Suprapubic skin (tissue), 4 donors: ENCODE results near the gene EYS. TPM values are rescaled to one million over a fixed set of nuclear protein-coding genes. Genes with fewer than 3 reads are reported as not detected.
"Not testable (repeated sequence)": the region's sequence is repeated elsewhere in the genome, so short reads cannot be mapped to it uniquely, and the experiment has no call there.

Source experiments
- DNase-seq, 2 donors: peaks; one replicate each; pipeline ENCODE4 v3.0.0-alpha.2; 2019; ENCODE audit warnings: low spot score in 2 of 2
- H3K27ac ChIP-seq: fragments of 200-600 bp; sonication (generic); one replicate; pipeline ENCODE4 v1.5.1; 2019
- H3K27me3 ChIP-seq: fragments of 200-600 bp; sonication (generic); one replicate; pipeline ENCODE4 v1.5.1; 2019
- H3K36me3 ChIP-seq: fragments of 200-600 bp; sonication (generic); one replicate; pipeline ENCODE4 v1.5.1; 2019
- H3K4me1 ChIP-seq: fragments of 200-600 bp; sonication (generic); one replicate; pipeline ENCODE4 v1.5.1; 2019
- H3K4me3 ChIP-seq: fragments of 200-600 bp; sonication (generic); one replicate; pipeline ENCODE4 v1.5.1; 2019; ENCODE audit warnings: mild to moderate bottlenecking
- H3K9me3 ChIP-seq: fragments of 200-600 bp; sonication (generic); one replicate; pipeline ENCODE4 v1.5.1; 2019
- EP300 ChIP-seq: sonication (generic); formaldehyde crosslinking; IDR thresholded peaks from one replicate; pipeline ENCODE4 v1.6.1; 2017; ENCODE audit warnings: antibody characterized with exemption
- POLR2A ChIP-seq, 2 donors: fragments of 450-650 bp; IDR thresholded peaks; one replicate each; pipeline ENCODE4 v1.6.1; 2017; ENCODE audit warnings: antibody characterized with exemption in 2 of 2, mild to moderate bottlenecking in 2 of 2, moderate library complexity in 2 of 2
- POLR2AphosphoS5 ChIP-seq, 3 donors: sonication (generic); formaldehyde crosslinking; IDR thresholded peaks; one replicate each; pipeline ENCODE4 v1.6.1; 2017; ENCODE audit warnings: antibody characterized with exemption in 3 of 3
- WGBS: methylation state at CpG from one replicate; pipeline ENCODE4 v1.1.5; 2018; 5-methylcytosine and 5-hydroxymethylcytosine counted together
- total RNA-seq, 4 donors: library from RNA; depleted of rRNA; stranded (reverse); fragments of >200 nt; gene quantifications; one replicate each; pipeline ENCODE4 v1.1.0, GENCODE V29; 2016
- TF ChIP-seq, protein P1 (sequence below), 2 donors: fragments of 200-600 bp in 1 of 2; fragments of 450-650 bp in 1 of 2; sonication (generic) in 1 of 2; IDR thresholded peaks; one replicate each; pipeline ENCODE4 v1.5.1; 2016 to 2019; ENCODE audit warnings: antibody characterized with exemption in 2 of 2, mild to moderate bottlenecking in 1 of 2, moderate library complexity in 1 of 2

Gene EYS
- total RNA-seq, 4 donors from 2014 or later, result not detected

DNA sequence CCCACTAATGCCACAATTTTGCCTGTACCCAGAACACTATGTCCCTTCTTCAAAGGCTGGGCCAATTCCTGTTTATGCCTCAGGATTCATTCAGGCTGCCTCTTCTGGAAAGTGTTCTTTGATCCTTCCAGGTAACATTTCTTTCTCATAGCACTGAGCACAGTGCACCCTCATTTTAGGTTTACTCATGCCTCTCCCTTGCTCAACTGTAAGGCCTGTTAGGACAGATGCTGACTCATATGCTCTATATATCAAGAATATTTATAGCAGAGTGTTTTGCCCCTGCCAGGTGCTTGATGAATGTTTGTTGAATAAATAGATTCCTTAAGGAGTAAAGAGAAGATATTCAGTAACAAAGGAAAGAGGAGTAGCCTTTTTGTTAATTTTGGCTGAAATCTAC, 1807.5 kb downstream of the EYS start:
- Histone ChIP-seq H3K4me3 (no peak overlapping the region), H3K9me3 (no peaks in the 10 kb centered on the region), H3K4me1 (peaks cover 5% of the 10 kb centered on the region), H3K27me3 (no peaks in the 10 kb centered on the region), H3K36me3 (no peaks in the 10 kb centered on the region), H3K27ac (peak overlapping the region; percentile 59)
- no peak for DNase-seq
- no peak for TF ChIP-seq POLR2AphosphoS5 (IDR thresholded peaks at IDR 0.05)
- TF ChIP-seq, protein P1, sequence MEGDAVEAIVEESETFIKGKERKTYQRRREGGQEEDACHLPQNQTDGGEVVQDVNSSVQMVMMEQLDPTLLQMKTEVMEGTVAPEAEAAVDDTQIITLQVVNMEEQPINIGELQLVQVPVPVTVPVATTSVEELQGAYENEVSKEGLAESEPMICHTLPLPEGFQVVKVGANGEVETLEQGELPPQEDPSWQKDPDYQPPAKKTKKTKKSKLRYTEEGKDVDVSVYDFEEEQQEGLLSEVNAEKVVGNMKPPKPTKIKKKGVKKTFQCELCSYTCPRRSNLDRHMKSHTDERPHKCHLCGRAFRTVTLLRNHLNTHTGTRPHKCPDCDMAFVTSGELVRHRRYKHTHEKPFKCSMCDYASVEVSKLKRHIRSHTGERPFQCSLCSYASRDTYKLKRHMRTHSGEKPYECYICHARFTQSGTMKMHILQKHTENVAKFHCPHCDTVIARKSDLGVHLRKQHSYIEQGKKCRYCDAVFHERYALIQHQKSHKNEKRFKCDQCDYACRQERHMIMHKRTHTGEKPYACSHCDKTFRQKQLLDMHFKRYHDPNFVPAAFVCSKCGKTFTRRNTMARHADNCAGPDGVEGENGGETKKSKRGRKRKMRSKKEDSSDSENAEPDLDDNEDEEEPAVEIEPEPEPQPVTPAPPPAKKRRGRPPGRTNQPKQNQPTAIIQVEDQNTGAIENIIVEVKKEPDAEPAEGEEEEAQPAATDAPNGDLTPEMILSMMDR (IDR thresholded peaks at IDR 0.05), result no peak
- TF ChIP-seq POLR2A (IDR thresholded peaks at IDR 0.05), result no peak
- TF ChIP-seq EP300, result no peak

DNA sequence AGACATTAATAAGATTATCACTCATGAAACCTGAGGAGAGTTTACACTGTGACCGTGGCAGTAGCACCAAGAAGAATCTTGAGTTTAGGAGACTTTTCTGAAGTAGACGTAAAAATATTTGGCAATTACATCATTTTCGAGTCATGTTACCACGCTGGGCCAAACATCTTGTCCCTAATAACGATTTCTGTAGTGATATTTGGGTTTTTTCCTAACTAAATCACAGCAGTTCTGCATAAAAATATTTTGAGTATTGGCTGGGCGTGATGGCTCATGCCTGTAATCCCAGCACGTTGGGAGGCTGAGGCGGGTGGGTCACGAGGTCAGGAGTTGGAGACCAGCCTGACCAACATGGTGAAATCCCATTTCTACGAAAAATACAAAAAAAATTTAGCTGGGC, 1809.1 kb downstream of the EYS start:
- 68% methylated on average over 10 of the region's 10 CpGs for WGBS
- DNase-seq, result no peak
- no peaks in the 10 kb centered on the region for H3K9me3 ChIP-seq
- no peak overlapping the region for H3K4me3 ChIP-seq
- H3K27me3 ChIP-seq, result no peaks in the 10 kb centered on the region
- TF ChIP-seq, protein P1 (IDR thresholded peaks at IDR 0.05), result no peak
- TF ChIP-seq POLR2A (IDR thresholded peaks at IDR 0.05) (no peak), EP300 (no peak), POLR2AphosphoS5 (IDR thresholded peaks at IDR 0.05) (no peak)
- H3K4me1 ChIP-seq, result peaks cover 5% of the 10 kb centered on the region
- no peak overlapping the region for H3K27ac ChIP-seq
- H3K36me3 ChIP-seq, result no peaks in the 10 kb centered on the region

DNA sequence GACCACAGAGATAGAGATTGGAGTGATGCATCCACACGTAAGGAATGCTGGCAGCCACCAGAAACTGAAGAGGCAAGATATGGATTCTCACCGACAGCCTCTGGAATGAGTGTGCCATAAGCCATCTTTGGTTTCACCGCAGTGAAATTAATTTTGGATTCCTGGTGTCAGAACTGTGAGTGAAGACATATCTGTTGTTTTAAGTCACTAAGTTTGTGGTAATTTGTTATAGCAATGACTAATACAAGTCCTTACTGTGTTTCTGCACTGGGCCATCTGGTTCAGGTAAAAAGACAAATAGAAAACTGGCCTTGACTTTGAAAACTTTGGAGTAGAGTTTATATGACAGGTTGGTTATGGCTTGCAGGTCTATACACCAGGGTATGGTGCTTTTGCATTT, 1809.6 kb downstream of the EYS start:
- DNase-seq, result no peak
- no peaks in the 10 kb centered on the region for H3K36me3 ChIP-seq
- no peak overlapping the region for H3K4me3 ChIP-seq
- no peak overlapping the region for H3K27ac ChIP-seq
- peaks cover 5% of the 10 kb centered on the region for H3K4me1 ChIP-seq
- TF ChIP-seq, protein P1 (IDR thresholded peaks at IDR 0.05), result no peak
- TF ChIP-seq EP300 (no peak), POLR2AphosphoS5 (IDR thresholded peaks at IDR 0.05) (no peak), POLR2A (IDR thresholded peaks at IDR 0.05) (no peak)
- WGBS, result 92% methylated on average over 3 of the region's 3 CpGs
- H3K9me3 ChIP-seq, result no peaks in the 10 kb centered on the region
- H3K27me3 ChIP-seq, result no peaks in the 10 kb centered on the region

DNA sequence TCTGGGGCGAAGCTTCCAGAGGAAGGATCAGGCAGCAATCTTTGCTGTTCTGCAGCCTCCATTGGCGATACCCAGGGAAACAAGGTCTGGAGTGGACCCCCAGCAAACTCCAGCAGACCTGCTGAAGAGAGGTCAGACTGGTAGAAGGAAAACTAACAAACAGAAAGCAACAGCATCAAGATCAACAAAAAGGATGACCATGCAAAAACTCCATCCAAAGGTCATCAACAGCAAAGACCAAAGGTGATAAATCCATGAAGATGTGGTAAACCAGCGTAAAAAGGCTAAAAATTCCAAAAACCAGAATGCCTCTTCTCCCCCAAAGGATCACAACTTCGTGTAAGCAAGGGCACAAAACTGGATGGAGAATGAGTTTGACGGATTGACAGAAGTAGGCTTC, 1818.6 kb downstream of the EYS start:
- Histone ChIP-seq H3K36me3 (no peaks in the 10 kb centered on the region), H3K27ac (no peak overlapping the region), H3K9me3 (no peaks in the 10 kb centered on the region), H3K4me1 (no peaks in the 10 kb centered on the region), H3K27me3 (no peaks in the 10 kb centered on the region), H3K4me3 (no peak overlapping the region)
- no peak for DNase-seq
- TF ChIP-seq POLR2AphosphoS5 (IDR thresholded peaks at IDR 0.05), result no peak
- TF ChIP-seq, protein P1 (IDR thresholded peaks at IDR 0.05), result no peak
- no peak for TF ChIP-seq EP300
- no peak for TF ChIP-seq POLR2A (IDR thresholded peaks at IDR 0.05)
- WGBS, result 84% methylated on average over 5 of the region's 5 CpGs

DNA sequence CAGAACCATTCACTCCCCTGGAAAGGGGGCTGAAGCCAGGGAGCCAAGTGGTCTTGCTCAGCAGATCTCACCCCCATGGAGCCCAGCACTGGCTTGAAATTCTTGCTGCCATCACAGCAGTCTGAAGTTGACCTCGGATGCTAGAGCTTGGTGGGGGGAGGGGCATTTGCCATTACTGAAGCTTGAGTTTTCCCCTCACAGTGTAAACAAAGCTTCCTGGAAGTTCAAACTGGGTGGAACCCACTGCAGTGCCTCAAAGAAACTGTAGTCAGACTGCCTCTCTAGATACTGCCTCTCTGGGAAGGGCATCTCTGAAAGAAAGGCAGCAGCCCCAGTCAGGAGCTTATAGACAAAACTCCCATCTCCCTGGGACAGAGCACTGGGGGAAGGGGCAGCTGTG, 1819.2 kb downstream of the EYS start:
- DNase-seq, H3K9me3 ChIP-seq, H3K36me3 ChIP-seq, H3K4me1 ChIP-seq, H3K27me3 ChIP-seq, H3K27ac ChIP-seq, H3K4me3 ChIP-seq: not testable (repeated sequence)
- no CpG with 5 or more reads among the region's 1 CpG for WGBS

DNA sequence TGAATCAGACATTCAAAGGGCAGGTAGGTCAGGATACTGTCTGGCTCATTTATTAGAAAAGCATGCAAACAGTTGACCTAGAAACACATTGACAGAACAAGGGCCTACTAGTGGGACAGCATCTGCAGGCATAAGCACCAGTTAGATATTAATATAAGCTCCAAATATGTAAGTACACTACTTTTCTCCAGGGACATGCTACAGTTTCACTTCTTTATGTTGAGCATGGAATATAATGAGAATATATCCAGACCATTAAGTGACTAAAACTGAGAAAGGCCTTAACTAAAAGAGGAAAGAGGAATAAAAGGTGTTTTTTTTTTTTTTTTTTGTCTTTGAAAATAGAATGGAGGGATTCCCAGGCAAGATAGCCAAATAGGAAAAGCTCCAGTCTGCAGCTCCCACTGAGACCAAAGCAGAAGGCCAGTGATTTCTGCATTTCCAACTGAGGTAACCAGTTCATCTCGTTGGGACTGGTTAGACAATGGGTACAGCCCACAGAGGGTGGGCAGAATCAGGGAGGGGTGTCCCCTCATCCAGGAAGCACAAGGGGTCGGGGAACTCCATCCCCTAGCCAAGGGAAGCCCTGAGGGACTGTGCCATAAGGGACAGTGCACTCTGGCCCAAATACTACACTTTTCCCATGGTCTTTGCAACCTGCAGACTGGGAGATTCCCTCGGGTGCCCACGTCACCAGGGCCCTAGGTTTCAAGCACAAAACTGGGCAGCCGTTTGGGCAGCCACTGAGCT, 1819.8 kb downstream of the EYS start:
- no peak for DNase-seq
- TF ChIP-seq POLR2A (IDR thresholded peaks at IDR 0.05) (no peak), EP300 (no peak), POLR2AphosphoS5 (IDR thresholded peaks at IDR 0.05) (no peak)
- TF ChIP-seq, protein P1 (IDR thresholded peaks at IDR 0.05), result no peak
- WGBS, result 65% methylated on average over 4 of the region's 5 CpGs
- H3K27me3 ChIP-seq, result no peaks in the 10 kb centered on the region
- no peaks in the 10 kb centered on the region for H3K36me3 ChIP-seq
- no peaks in the 10 kb centered on the region for H3K4me1 ChIP-seq
- no peak overlapping the region for H3K4me3 ChIP-seq
- no peaks in the 10 kb centered on the region for H3K9me3 ChIP-seq
- H3K27ac ChIP-seq, result no peak overlapping the region
